HEK293 (cell line): ENCODE measurements around the gene ATP4A.

Source experiments
- CTCF ChIA-PET: fragments of 350-600 bp; formaldehyde crosslinking; extraction: SDS; loops from one replicate; lab custom pipeline; 2021; ENCODE audit warnings: antibody characterized with exemption; lab: Yijun Ruan, JAX
- POLR2A ChIA-PET: fragments of 300-600 bp; formaldehyde crosslinking; extraction: SDS; loops from one replicate; lab custom pipeline; 2020; ENCODE audit warnings: antibody characterized with exemption, inconsistent platforms; lab: Yijun Ruan, JAX
- H3K27ac ChIP-seq: fragments of 200-500 bp; sonication (Bioruptor generic); 2 replicates; pipeline ENCODE4 v1.5.1; 2014; ENCODE audit warnings: low read depth, low read length, control low read depth, inconsistent platforms; ENCODE audit errors: extremely low read depth
- H3K36me3 ChIP-seq, 2 experiments: fragments of 200-500 bp in 1 of 2; sonication (Bioruptor generic) in 1 of 2; 1 replicate in 1 of 2; 2 replicates in 1 of 2; pipeline ENCODE4 v1.5.1; 2014 to 2017; ENCODE audit warnings: inconsistent platforms in 2 of 2, low read length in 2 of 2; ENCODE audit not compliant: control insufficient read depth in 2 of 2, insufficient read depth in 1 of 2
- H3K4me1 ChIP-seq: fragments of 200-500 bp; sonication (Bioruptor generic); 2 replicates; pipeline ENCODE4 v1.5.1; 2014; ENCODE audit warnings: mild to moderate bottlenecking, low read length, inconsistent platforms; ENCODE audit not compliant: control insufficient read depth, insufficient read depth
- H3K4me3 ChIP-seq: 2 replicates; pipeline ENCODE4 v1.5.1; 2011; ENCODE audit warnings: low read depth, mild to moderate bottlenecking, control low read depth, low read length, moderate library complexity
- H3K9me3 ChIP-seq: fragments of 200-500 bp; sonication (Bioruptor generic); 2 replicates; pipeline ENCODE4 v1.5.1; 2014; ENCODE audit warnings: low read depth, low read length, inconsistent platforms; ENCODE audit not compliant: control insufficient read depth, insufficient read depth
- ELK4 ChIP-seq: IDR thresholded peaks from 2 replicates; pipeline ENCODE4 v1.6.1; 2011; ENCODE audit warnings: mild to moderate bottlenecking, low read depth, low read length, borderline replicate concordance
- GFI1B ChIP-seq: fragments of 450-650 bp; formaldehyde crosslinking; IDR thresholded peaks from 2 replicates; pipeline ENCODE4 v1.5.1; 2016; ENCODE audit warnings: missing biosample characterization, missing genetic modification characterization
- IKZF3 ChIP-seq: fragments of 450-650 bp; IDR thresholded peaks from 2 replicates; pipeline ENCODE4 v1.5.0; 2018; ENCODE audit warnings: missing biosample characterization, mild to moderate bottlenecking, missing genetic modification characterization, moderate library complexity
- KLF7 ChIP-seq: fragments of 450-650 bp; formaldehyde crosslinking; IDR thresholded peaks from 2 replicates; pipeline ENCODE4 v1.5.1; 2016; ENCODE audit warnings: missing biosample characterization, missing genetic modification characterization, borderline replicate concordance
- OVOL3 ChIP-seq: fragments of 450-650 bp; formaldehyde crosslinking; IDR thresholded peaks from 2 replicates; pipeline ENCODE4 v1.5.1; 2016; ENCODE audit warnings: missing biosample characterization, missing genetic modification characterization
- RBAK ChIP-seq: fragments of 450-650 bp; formaldehyde crosslinking; IDR thresholded peaks from 2 replicates; pipeline ENCODE4 v1.5.1; 2016; ENCODE audit warnings: missing biosample characterization, missing genetic modification characterization
- TRIM28 ChIP-seq: IDR thresholded peaks from 2 replicates; pipeline ENCODE4 v1.6.1; 2011; ENCODE audit warnings: low read length, control low read depth, borderline replicate concordance
- TSHZ1 ChIP-seq: fragments of 450-650 bp; formaldehyde crosslinking; IDR thresholded peaks from 2 replicates; pipeline ENCODE4 v1.5.1; 2016; ENCODE audit warnings: missing biosample characterization, missing genetic modification characterization, borderline replicate concordance
- YY1 ChIP-seq: fragments of 450-650 bp; formaldehyde crosslinking; IDR thresholded peaks from 2 replicates; pipeline ENCODE4 v1.5.1; 2018; ENCODE audit warnings: missing biosample characterization, missing genetic modification characterization
- ZBTB17 ChIP-seq: fragments of 450-650 bp; formaldehyde crosslinking; IDR thresholded peaks from 2 replicates; pipeline ENCODE4 v1.5.1; 2016; ENCODE audit warnings: missing biosample characterization, missing genetic modification characterization
- ZBTB48 ChIP-seq: fragments of 450-650 bp; formaldehyde crosslinking; IDR thresholded peaks from 2 replicates; pipeline ENCODE4 v1.5.1; 2016; ENCODE audit warnings: missing biosample characterization, missing genetic modification characterization
- ZNF324 ChIP-seq: fragments of 450-650 bp; formaldehyde crosslinking; IDR thresholded peaks from 2 replicates; pipeline ENCODE4 v1.5.1; 2016; ENCODE audit warnings: missing biosample characterization, missing genetic modification characterization
- ZNF391 ChIP-seq: fragments of 450-650 bp; formaldehyde crosslinking; IDR thresholded peaks from 2 replicates; pipeline ENCODE4 v1.5.1; 2016; ENCODE audit warnings: low read depth, missing biosample characterization, missing genetic modification characterization, borderline replicate concordance
- ZNF416 ChIP-seq: fragments of 450-650 bp; formaldehyde crosslinking; IDR thresholded peaks from 2 replicates; pipeline ENCODE4 v1.5.1; 2016; ENCODE audit warnings: missing biosample characterization, missing genetic modification characterization
- ZNF529 ChIP-seq: fragments of 450-650 bp; formaldehyde crosslinking; IDR thresholded peaks from 2 replicates; pipeline ENCODE4 v1.5.1; 2017; ENCODE audit warnings: missing genetic modification characterization, missing biosample characterization; ENCODE audit not compliant: insufficient replicate concordance
- ZNF558 ChIP-seq: fragments of 450-650 bp; formaldehyde crosslinking; IDR thresholded peaks from 2 replicates; pipeline ENCODE4 v1.5.1; 2016; ENCODE audit warnings: missing biosample characterization, missing genetic modification characterization
- ZNF654 ChIP-seq: fragments of 450-650 bp; formaldehyde crosslinking; IDR thresholded peaks from 2 replicates; pipeline ENCODE4 v1.5.1; 2016; ENCODE audit warnings: low read depth, missing biosample characterization, missing genetic modification characterization
- ZNF777 ChIP-seq: fragments of 450-650 bp; formaldehyde crosslinking; IDR thresholded peaks from 2 replicates; pipeline ENCODE4 v1.5.1; 2017; ENCODE audit warnings: missing biosample characterization, missing genetic modification characterization, borderline replicate concordance

Gene ATP4A

GRCh38 chr19:35609851-35610353 is 46.4 kb upstream of the ATP4A start:
- H3K4me1 ChIP-seq = peaks cover 13% of the 10 kb centered on the region
- peaks cover 11 to 14% of the 10 kb centered on the region in 2 experiments for H3K36me3 ChIP-seq
- H3K27ac ChIP-seq = no peak overlapping the region
- peaks cover 2% of the 10 kb centered on the region for H3K9me3 ChIP-seq
- no peak overlapping the region for H3K4me3 ChIP-seq
- CTCF ChIA-PET = interaction anchor here (0.5 to 2.1 kb wide), 6 partner anchors 18 to 242 kb away, joined by 3 to 8 read pairs (median 5); no protein-coding TSS in a partner anchor
- TF ChIP-seq IKZF3 (tag by site-specific recombination) (no peak), ZNF529 (no peak), KLF7 (tag by site-specific recombination) (no peak), TSHZ1 (tag by site-specific recombination) (no peak), GFI1B (tag by site-specific recombination) (no peak), ZNF391 (tag by site-specific recombination) (no peak), RBAK (tag by site-specific recombination) (no peak), ZNF558 (tag by site-specific recombination) (no peak), ZNF416 (tag by site-specific recombination) (no peak), OVOL3 (tag by site-specific recombination) (no peak)
- POLR2A ChIA-PET = interaction anchor here (1.1 to 1.9 kb wide), 4 partner anchors 12 to 138 kb away, joined by 3 to 5 read pairs (median 4); partner anchors contain the start of genes COX6B1 and LIN37

GRCh38 chr19:35608251-35608650 is 44.8 kb upstream of the ATP4A start:
- H3K4me3 ChIP-seq = no peak overlapping the region
- TF ChIP-seq ZNF654 (tag by site-specific recombination) (no peak), ZBTB48 (tag by site-specific recombination) (no peak), ZNF324 (tag by site-specific recombination) (no peak), YY1 (tag by site-specific recombination) (peak; percentile 29; the same call in 1 of the 2 replicates), ZBTB17 (tag by site-specific recombination) (0 out of 2 replicates have a peak, but pooled peaks have one; percentile 12), ZNF777 (tag by site-specific recombination) (no peak)
- ChIA-PET POLR2A (interaction anchor here (0.8 to 1.4 kb wide), 3 partner anchors 9 to 52 kb away, joined by 3 to 5 read pairs (median 3); no protein-coding TSS in a partner anchor), CTCF (interaction anchor here (0.6 to 2.1 kb wide), 9 partner anchors 10 to 255 kb away, joined by 3 to 7 read pairs (median 4); no protein-coding TSS in a partner anchor)
- H3K9me3 ChIP-seq = peaks cover 2% of the 10 kb centered on the region
- no peaks in the 10 kb centered on the region; a peak in 1 of 3 replicates for H3K36me3 ChIP-seq
- H3K4me1 ChIP-seq = peaks cover 7% of the 10 kb centered on the region
- no peak overlapping the region for H3K27ac ChIP-seq

GRCh38 chr19:35607661-35608060 is 44.2 kb upstream of the ATP4A start:
- peaks cover 2% of the 10 kb centered on the region for H3K9me3 ChIP-seq
- ChIA-PET POLR2A (interaction anchor here (0.8 to 1.4 kb wide), 3 partner anchors 9 to 52 kb away, joined by 3 to 5 read pairs (median 3); no protein-coding TSS in a partner anchor), CTCF (interaction anchor here (0.6 to 2.1 kb wide), 14 partner anchors 10 to 338 kb away, joined by 3 to 7 read pairs (median 4); no protein-coding TSS in a partner anchor)
- no peak overlapping the region for H3K27ac ChIP-seq
- H3K4me3 ChIP-seq = no peak overlapping the region
- peaks cover 3% of the 10 kb centered on the region for H3K4me1 ChIP-seq
- no peaks in the 10 kb centered on the region for H3K36me3 ChIP-seq
- TF ChIP-seq ELK4 (no peak), TRIM28 (no peak)
